ENCODE measurements around the gene KLHL8. TPM values are rescaled to one million over a fixed set of nuclear protein-coding genes. Genes with fewer than 3 reads are reported as not detected.
A peak's percentile ranks its signal among the peaks of the same experiment; 100 is the strongest.

The KLHL8 gene
- total and polyA plus RNA-seq, 12 donors: 2.4 to 15.0 (median 11.7) TPM

DNA sequence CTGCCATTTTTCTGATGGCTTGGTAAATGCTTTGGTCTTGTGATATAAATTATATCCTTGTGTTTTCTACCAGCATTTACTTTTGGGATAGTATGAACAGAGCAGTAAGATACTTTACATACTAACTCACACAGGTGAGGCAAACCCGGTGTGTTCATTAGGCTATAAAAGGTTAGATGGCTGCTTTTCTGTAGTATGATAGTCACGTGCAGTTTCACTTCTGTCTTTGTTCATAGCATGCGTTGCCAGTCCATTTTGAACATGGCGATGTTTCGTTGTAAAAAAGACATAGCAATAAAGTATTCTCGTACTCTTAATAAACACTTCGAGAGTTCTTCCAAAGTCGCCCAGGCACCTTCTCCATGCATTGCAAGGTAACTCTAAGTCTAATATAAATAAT is 88.4 kb downstream of the KLHL8 start:
- Histone ChIP-seq H3K4me1 (peaks cover 0 to 37% (median 9%) of the 10 kb centered on the region in 9 donors), H3K4me3 (no peak overlapping the region), H3K27ac (peak overlapping the region in 1 of 10 donors; percentile 64), H3K9me3 (no peaks in the 10 kb centered on the region), H3K27me3 (no peaks in the 10 kb centered on the region), H3K36me3 (peaks cover 0 to 100% (median 72%) of the 10 kb centered on the region in 9 donors)
- ATAC-seq (no peak), DNase-seq (no peak)
- intact Hi-C loops (cut with DNase I): no loop called here
- TF ChIP-seq CTCF (IDR thresholded peaks at IDR 0.05): no peak
- 93 to 97% methylated on average over 8 of the region's 8 CpGs for WGBS, 2 donors

GRCh38 chr4:87130985-87131703 is 89.3 kb downstream of the KLHL8 start:
- no peak overlapping the region for H3K27ac ChIP-seq
- no peak for DNase-seq
- no peak overlapping the region for H3K4me3 ChIP-seq
- H3K4me1 ChIP-seq: peaks cover 0 to 37% (median 9%) of the 10 kb centered on the region in 9 donors
- intact Hi-C loops (cut with DNase I): no loop called here
- peaks cover 0 to 100% (median 77%) of the 10 kb centered on the region in 9 donors for H3K36me3 ChIP-seq
- 86 to 89% methylated on average over 7 of the region's 7 CpGs for WGBS, 2 donors
- H3K9me3 ChIP-seq: no peaks in the 10 kb centered on the region
- no peaks in the 10 kb centered on the region for H3K27me3 ChIP-seq
- no peak for TF ChIP-seq CTCF (IDR thresholded peaks at IDR 0.05)
- ATAC-seq: no peak

DNA sequence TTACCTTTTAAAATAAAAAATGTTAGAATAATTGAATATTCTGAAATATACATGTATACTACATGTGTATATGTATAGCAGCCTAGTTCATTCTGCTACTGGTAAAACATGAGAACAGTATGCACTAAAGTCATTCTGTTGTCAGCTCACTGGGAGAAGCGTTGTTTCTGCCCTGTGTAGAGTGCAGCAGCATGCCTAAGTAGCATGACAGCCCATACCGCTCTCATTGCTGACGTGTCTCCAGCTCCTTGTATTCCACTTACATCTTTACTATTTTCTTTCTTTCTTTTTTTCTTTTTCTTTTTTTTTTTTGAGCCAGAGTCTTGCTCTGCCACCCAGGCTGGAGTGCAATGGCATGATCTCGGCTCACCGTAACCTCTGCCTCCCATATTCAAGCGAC is 90.7 kb downstream of the KLHL8 start:
- Histone ChIP-seq H3K4me1 (peaks cover 0 to 30% (median 9%) of the 10 kb centered on the region in 9 donors), H3K36me3 (peaks cover 0 to 100% (median 79%) of the 10 kb centered on the region in 9 donors), H3K4me3 (no peak overlapping the region), H3K9me3 (no peaks in the 10 kb centered on the region), H3K27ac (no peak overlapping the region), H3K27me3 (no peaks in the 10 kb centered on the region)
- ATAC-seq: no peak
- no peak for TF ChIP-seq CTCF (IDR thresholded peaks at IDR 0.05)
- DNase-seq: no peak
- 98% methylated on average over 6 of the region's 6 CpGs for WGBS, 2 donors
- intact Hi-C loops (cut with DNase I): no loop called here

DNA sequence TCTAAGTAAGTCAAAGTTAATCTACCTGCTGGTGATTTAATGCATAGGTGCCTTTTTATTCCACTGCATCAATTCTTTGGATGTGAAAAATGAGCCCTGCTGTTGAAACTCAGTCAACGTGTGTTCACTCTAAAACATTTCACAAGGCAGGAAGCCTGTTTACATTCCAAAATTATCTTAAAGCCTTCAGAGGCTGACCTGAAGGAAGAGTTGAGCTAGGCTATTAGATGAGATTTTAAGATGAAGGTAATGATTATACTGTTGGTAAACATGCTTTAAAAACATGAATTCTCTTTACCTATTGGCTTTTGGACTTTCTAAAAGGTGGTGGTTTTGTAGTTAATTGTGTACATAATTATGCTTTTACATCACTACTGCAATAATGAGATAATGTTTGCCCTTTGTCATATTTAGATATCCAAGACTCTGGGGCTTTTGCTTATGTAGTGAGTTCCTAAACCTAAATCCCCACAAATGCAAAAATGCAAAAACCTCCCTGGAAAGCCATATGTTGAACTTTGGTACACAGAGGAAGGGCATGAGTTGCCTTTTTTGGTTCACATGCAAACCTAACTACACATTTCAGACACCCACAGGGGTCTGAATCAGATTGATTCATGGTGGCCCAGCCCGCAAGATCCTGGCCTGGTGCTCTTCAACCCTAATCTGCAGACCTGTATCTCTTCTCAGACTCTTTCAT is 92.3 kb downstream of the KLHL8 start:
- no peak for DNase-seq
- intact Hi-C loops (cut with DNase I): no loop called here
- H3K4me3 ChIP-seq: no peak overlapping the region
- ATAC-seq: no peak
- TF ChIP-seq CTCF (IDR thresholded peaks at IDR 0.05): no peak
- H3K27me3 ChIP-seq: no peaks in the 10 kb centered on the region
- 71 to 72% methylated on average over 2 of the region's 2 CpGs for WGBS, 2 donors
- peaks cover 0 to 22% (median 5%) of the 10 kb centered on the region in 9 donors for H3K4me1 ChIP-seq
- H3K9me3 ChIP-seq: no peaks in the 10 kb centered on the region
- peaks cover 0 to 100% (median 70%) of the 10 kb centered on the region in 9 donors for H3K36me3 ChIP-seq
- peak overlapping the region in 1 of 10 donors; percentile 48 for H3K27ac ChIP-seq

Data from heart right ventricle (tissue), 16 donors.